Measurements from ENCODE around the gene ERGIC3.

The ERGIC3 gene

DNA sequence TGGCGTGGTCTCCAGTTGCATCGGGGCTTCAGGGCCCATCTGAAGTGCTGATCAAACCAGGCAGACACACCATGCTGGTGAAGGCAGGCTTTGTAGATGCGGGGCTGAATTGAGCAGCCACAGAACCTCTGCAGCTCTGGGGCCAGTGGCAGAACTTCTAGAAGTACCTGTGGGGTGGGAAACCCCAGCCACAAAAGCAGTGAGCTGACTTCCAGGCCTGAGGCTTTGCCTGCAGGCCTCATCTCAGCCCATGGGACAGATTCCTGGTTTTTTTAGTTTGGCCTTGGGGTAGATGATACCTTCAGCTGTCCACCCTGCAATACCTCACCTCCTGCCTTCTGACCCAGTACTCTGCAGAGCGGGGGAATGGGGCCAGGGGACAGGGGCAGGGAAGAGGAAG lies 26.5 kb upstream of the ERGIC3 start:
- POLR2A ChIA-PET: no interaction called here
- TF ChIP-seq TCF7L2 (IDR thresholded peaks at IDR 0.05; ENCODE audit: borderline replicate concordance, low read depth, low read length): no peak
- TF ChIP-seq ZNF354C (tag by site-specific recombination; IDR thresholded peaks at IDR 0.05; ENCODE audit: borderline replicate concordance, low read depth): no peak
- no peak for TF ChIP-seq ZNF140 (tag by site-specific recombination; IDR thresholded peaks at IDR 0.05)
- TF ChIP-seq GLI2 (tag by site-specific recombination; IDR thresholded peaks at IDR 0.05; ENCODE audit: borderline replicate concordance, low read depth): no peak
- TF ChIP-seq, protein P1, sequence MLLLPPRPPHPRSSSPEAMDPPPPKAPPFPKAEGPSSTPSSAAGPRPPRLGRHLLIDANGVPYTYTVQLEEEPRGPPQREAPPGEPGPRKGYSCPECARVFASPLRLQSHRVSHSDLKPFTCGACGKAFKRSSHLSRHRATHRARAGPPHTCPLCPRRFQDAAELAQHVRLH (tag by site-specific recombination; IDR thresholded peaks at IDR 0.05): no peak
- TF ChIP-seq ZNF639 (tag by site-specific recombination; IDR thresholded peaks at IDR 0.05): no peak
- TF ChIP-seq, protein P2, sequence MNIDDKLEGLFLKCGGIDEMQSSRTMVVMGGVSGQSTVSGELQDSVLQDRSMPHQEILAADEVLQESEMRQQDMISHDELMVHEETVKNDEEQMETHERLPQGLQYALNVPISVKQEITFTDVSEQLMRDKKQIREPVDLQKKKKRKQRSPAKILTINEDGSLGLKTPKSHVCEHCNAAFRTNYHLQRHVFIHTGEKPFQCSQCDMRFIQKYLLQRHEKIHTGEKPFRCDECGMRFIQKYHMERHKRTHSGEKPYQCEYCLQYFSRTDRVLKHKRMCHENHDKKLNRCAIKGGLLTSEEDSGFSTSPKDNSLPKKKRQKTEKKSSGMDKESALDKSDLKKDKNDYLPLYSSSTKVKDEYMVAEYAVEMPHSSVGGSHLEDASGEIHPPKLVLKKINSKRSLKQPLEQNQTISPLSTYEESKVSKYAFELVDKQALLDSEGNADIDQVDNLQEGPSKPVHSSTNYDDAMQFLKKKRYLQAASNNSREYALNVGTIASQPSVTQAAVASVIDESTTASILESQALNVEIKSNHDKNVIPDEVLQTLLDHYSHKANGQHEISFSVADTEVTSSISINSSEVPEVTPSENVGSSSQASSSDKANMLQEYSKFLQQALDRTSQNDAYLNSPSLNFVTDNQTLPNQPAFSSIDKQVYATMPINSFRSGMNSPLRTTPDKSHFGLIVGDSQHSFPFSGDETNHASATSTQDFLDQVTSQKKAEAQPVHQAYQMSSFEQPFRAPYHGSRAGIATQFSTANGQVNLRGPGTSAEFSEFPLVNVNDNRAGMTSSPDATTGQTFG (tag by site-specific recombination; IDR thresholded peaks at IDR 0.05; ENCODE audit: borderline replicate concordance): no peak
- no peak for TF ChIP-seq PATZ1 (tag by site-specific recombination; IDR thresholded peaks at IDR 0.05)
- TF ChIP-seq ZNF114 (tag by site-specific recombination; IDR thresholded peaks at IDR 0.05): no peak
- TF ChIP-seq KLF9 (tag by site-specific recombination; IDR thresholded peaks at IDR 0.05; ENCODE audit: low read depth): no peak
- TF ChIP-seq SP3 (tag by site-specific recombination; IDR thresholded peaks at IDR 0.05): no peak
- TF ChIP-seq ZNF529 (tag by site-specific recombination; IDR thresholded peaks at IDR 0.05; ENCODE audit: insufficient replicate concordance): no peak

GRCh38 chr20:35515949-35516645 lies 25.8 kb upstream of the ERGIC3 start:
- Histone ChIP-seq H3K27ac (ENCODE audit: extremely low read depth, low read depth, low read length) (no peak overlapping the region), H3K4me1 (ENCODE audit: control insufficient read depth, insufficient read depth, low read length) (no peaks in the 10 kb centered on the region), H3K9me3 (ENCODE audit: control insufficient read depth, insufficient read depth, low read depth, low read length) (no peaks in the 10 kb centered on the region), H3K36me3 (ENCODE audit: control insufficient read depth in 2 of 2, insufficient read depth in 1 of 2, low read length in 2 of 2) (peaks cover 0 to 43% of the 10 kb centered on the region in 2 experiments; a peak in 2 of 3 replicates), H3K4me3 (ENCODE audit: low read depth, low read length) (no peak overlapping the region)
- ChIA-PET CTCF (interaction anchor here (0.6 kb wide), 1 partner anchor 949 kb away, joined by 4 read pairs; no protein-coding TSS in a partner anchor), POLR2A (no interaction called here)
- no peak for TF ChIP-seq ZNF488 (tag by site-specific recombination; IDR thresholded peaks at IDR 0.05)
- no peak for TF ChIP-seq TCF7L2 (IDR thresholded peaks at IDR 0.05; ENCODE audit: borderline replicate concordance, low read depth, low read length)
- TF ChIP-seq, protein P3, sequence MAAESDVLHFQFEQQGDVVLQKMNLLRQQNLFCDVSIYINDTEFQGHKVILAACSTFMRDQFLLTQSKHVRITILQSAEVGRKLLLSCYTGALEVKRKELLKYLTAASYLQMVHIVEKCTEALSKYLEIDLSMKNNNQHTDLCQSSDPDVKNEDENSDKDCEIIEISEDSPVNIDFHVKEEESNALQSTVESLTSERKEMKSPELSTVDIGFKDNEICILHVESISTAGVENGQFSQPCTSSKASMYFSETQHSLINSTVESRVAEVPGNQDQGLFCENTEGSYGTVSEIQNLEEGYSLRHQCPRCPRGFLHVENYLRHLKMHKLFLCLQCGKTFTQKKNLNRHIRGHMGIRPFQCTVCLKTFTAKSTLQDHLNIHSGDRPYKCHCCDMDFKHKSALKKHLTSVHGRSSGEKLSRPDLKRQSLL (tag by site-specific recombination; IDR thresholded peaks at IDR 0.05): no peak
- TF ChIP-seq ZNF76 (tag by site-specific recombination; IDR thresholded peaks at IDR 0.05; ENCODE audit: borderline replicate concordance, low read depth): no peak
- TF ChIP-seq, protein P4, sequence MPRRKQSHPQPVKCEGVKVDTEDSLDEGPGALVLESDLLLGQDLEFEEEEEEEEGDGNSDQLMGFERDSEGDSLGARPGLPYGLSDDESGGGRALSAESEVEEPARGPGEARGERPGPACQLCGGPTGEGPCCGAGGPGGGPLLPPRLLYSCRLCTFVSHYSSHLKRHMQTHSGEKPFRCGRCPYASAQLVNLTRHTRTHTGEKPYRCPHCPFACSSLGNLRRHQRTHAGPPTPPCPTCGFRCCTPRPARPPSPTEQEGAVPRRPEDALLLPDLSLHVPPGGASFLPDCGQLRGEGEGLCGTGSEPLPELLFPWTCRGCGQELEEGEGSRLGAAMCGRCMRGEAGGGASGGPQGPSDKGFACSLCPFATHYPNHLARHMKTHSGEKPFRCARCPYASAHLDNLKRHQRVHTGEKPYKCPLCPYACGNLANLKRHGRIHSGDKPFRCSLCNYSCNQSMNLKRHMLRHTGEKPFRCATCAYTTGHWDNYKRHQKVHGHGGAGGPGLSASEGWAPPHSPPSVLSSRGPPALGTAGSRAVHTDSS (tag by site-specific recombination; IDR thresholded peaks at IDR 0.05): no peak
- no peak for TF ChIP-seq ZNF133 (tag by site-specific recombination; IDR thresholded peaks at IDR 0.05)

More for the DNA sequence above, 26.5 kb upstream of the ERGIC3 start:
- Histone ChIP-seq H3K9me3 (ENCODE audit: control insufficient read depth, insufficient read depth, low read depth, low read length) (no peaks in the 10 kb centered on the region), H3K36me3 (ENCODE audit: control insufficient read depth in 2 of 2, insufficient read depth in 1 of 2, low read length in 2 of 2) (peaks cover 5 to 51% of the 10 kb centered on the region in 2 experiments; a peak in 2 of 3 replicates), H3K27ac (ENCODE audit: extremely low read depth, low read depth, low read length) (no peak overlapping the region), H3K4me1 (ENCODE audit: control insufficient read depth, insufficient read depth, low read length) (no peaks in the 10 kb centered on the region), H3K4me3 (ENCODE audit: low read depth, low read length) (no peak overlapping the region)
- CTCF ChIA-PET: no interaction called here

All from HEK293 (cell line).